ENCODE data around the gene SIX5.
A peak's percentile ranks its signal among the peaks of the same experiment; 100 is the strongest.
"Not testable (repeated sequence)": the region's sequence is repeated elsewhere in the genome, so short reads cannot be mapped to it uniquely, and the experiment has no call there.

The SIX5 gene

GRCh38 chr19:45739498-45740439, 29.3 kb downstream of the SIX5 start:
- DNase-seq = no peak
- Histone ChIP-seq H3K36me3 (ENCODE audit: control insufficient read depth, insufficient read depth, low read length) (no peaks in the 10 kb centered on the region), H3K27ac (ENCODE audit: insufficient read depth, low read length, poor library complexity, severe bottlenecking) (no peak overlapping the region), H3K4me1 (ENCODE audit: control insufficient read depth, insufficient read depth, low read length, poor library complexity, severe bottlenecking) (no peaks in the 10 kb centered on the region), H3K27me3 (replicated peaks; ENCODE audit: control insufficient read depth, insufficient read depth, low read length, poor library complexity, severe bottlenecking) (no peaks in the 10 kb centered on the region), H3K9me3 (ENCODE audit: control insufficient read depth, low read length) (no peaks in the 10 kb centered on the region), H3K4me3 (ENCODE audit: insufficient read depth, low read depth, low read length, poor library complexity, severe bottlenecking) (no peak overlapping the region)

DNA sequence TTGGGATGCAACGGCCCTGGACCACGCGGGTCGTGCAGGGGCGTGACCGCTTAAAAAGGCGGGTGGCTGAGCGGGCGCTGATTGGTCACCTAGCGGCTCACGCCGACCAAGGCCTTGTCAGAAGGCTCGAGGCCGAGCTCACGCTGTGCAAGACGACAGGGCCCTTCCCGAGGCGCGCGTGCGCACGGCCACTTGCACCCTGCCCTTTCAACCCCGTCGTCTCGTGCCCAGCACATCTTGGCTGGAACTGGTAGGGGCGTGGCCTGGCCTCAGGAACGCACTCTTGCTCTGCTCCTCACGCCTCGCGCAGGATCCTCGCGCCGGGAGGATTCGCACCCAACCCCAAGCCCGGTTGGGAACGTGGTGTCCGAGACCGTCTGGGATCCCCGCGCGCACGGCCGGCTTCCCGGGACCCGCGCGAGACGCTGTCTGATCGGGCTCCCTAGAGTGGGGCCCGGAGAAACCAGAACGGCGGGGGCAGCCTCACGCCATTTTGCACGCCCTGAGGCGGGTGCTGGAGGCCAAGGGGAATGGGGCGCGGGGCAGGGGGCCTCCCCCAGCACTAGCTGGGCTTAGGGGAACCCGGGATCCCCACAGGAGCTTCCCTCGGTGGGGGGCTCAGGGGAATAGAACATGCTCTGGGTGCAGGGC, 35.8 kb downstream of the SIX5 start, which contains the start of gene MEIOSIN:
MEIOSIN (plus strand) TSS at position 280 of the 651 bp plus-strand sequence. CDS start 1,938 bp downstream, outside the sequence.
- Histone ChIP-seq H3K36me3 (ENCODE audit: control insufficient read depth, insufficient read depth, low read length) (no peaks in the 10 kb centered on the region), H3K27me3 (replicated peaks; ENCODE audit: control insufficient read depth, insufficient read depth, low read length, poor library complexity, severe bottlenecking) (no peaks in the 10 kb centered on the region), H3K27ac (ENCODE audit: insufficient read depth, low read length, poor library complexity, severe bottlenecking) (no peak within 1 kb of the TSS), H3K9me3 (ENCODE audit: control insufficient read depth, low read length) (no peaks in the 10 kb centered on the region), H3K4me3 (ENCODE audit: insufficient read depth, low read depth, low read length, poor library complexity, severe bottlenecking) (no peak within 1 kb of the TSS), H3K4me1 (ENCODE audit: control insufficient read depth, insufficient read depth, low read length, poor library complexity, severe bottlenecking) (peaks cover 12% of the 10 kb centered on the region)
- no peak for DNase-seq

- Histone ChIP-seq H3K4me3 (ENCODE audit: insufficient read depth, low read depth, low read length, poor library complexity, severe bottlenecking) (peak within 1 kb of the TSS; percentile 81), H3K36me3 (ENCODE audit: control insufficient read depth, insufficient read depth, low read length) (no peaks in the 10 kb centered on the region), H3K4me1 (ENCODE audit: control insufficient read depth, insufficient read depth, low read length, poor library complexity, severe bottlenecking) (peaks cover 12% of the 10 kb centered on the region), H3K27ac (ENCODE audit: insufficient read depth, low read length, poor library complexity, severe bottlenecking) (peak within 1 kb of the TSS; percentile 81), H3K9me3 (ENCODE audit: control insufficient read depth, low read length) (no peaks in the 10 kb centered on the region), H3K27me3 (replicated peaks; ENCODE audit: control insufficient read depth, insufficient read depth, low read length, poor library complexity, severe bottlenecking) (no peaks in the 10 kb centered on the region)
- DNase-seq = peak; percentile 84 to 92 (median 92)
Measured at GRCh38 chr19:45730368-45731288, 38.4 kb downstream of the SIX5 start, which contains the start of gene FBXO46. FBXO46 (minus strand) TSS chr19:45730896; CDS start chr19:45713495, 17,401 bp downstream.

GRCh38 chr19:45729800-45730290, 39.2 kb downstream of the SIX5 start:
- Histone ChIP-seq H3K9me3 (ENCODE audit: control insufficient read depth, low read length) (no peaks in the 10 kb centered on the region), H3K27ac (ENCODE audit: insufficient read depth, low read length, poor library complexity, severe bottlenecking) (peak overlapping the region; percentile 81), H3K27me3 (replicated peaks; ENCODE audit: control insufficient read depth, insufficient read depth, low read length, poor library complexity, severe bottlenecking) (no peaks in the 10 kb centered on the region), H3K4me3 (ENCODE audit: insufficient read depth, low read depth, low read length, poor library complexity, severe bottlenecking) (peak overlapping the region; percentile 81), H3K4me1 (ENCODE audit: control insufficient read depth, insufficient read depth, low read length, poor library complexity, severe bottlenecking) (peaks cover 12% of the 10 kb centered on the region), H3K36me3 (ENCODE audit: control insufficient read depth, insufficient read depth, low read length) (no peaks in the 10 kb centered on the region)
- no peak for DNase-seq

DNA sequence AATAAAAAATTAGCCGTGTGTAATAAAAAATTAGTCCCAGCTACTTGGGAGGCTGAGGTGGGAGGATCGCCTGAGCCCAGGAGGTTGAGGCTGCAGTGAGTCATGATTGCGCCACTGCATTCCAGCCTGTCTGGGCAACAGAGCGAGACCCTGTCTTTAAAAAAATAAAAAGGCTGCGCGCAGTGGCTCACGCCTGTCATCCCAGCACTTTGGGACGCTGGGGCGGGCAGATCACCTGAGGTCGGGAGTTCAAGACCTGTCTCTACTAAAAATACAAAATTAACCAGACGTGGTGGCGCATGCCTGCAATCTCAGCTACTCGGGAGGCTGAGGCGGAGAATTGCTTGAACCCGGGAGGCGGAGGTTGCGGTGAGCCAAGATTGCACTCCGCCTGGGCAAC, 40.4 kb downstream of the SIX5 start:
- not testable (repeated sequence) for H3K9me3 ChIP-seq (ENCODE audit: control insufficient read depth, low read length); H3K27me3 ChIP-seq (replicated peaks; ENCODE audit: control insufficient read depth, insufficient read depth, low read length, poor library complexity, severe bottlenecking); DNase-seq; H3K4me3 ChIP-seq (ENCODE audit: insufficient read depth, low read depth, low read length, poor library complexity, severe bottlenecking); H3K27ac ChIP-seq (ENCODE audit: insufficient read depth, low read length, poor library complexity, severe bottlenecking); H3K36me3 ChIP-seq (ENCODE audit: control insufficient read depth, insufficient read depth, low read length)
- peaks cover 12% of the 10 kb centered on the region for H3K4me1 ChIP-seq (ENCODE audit: control insufficient read depth, insufficient read depth, low read length, poor library complexity, severe bottlenecking)

DNA sequence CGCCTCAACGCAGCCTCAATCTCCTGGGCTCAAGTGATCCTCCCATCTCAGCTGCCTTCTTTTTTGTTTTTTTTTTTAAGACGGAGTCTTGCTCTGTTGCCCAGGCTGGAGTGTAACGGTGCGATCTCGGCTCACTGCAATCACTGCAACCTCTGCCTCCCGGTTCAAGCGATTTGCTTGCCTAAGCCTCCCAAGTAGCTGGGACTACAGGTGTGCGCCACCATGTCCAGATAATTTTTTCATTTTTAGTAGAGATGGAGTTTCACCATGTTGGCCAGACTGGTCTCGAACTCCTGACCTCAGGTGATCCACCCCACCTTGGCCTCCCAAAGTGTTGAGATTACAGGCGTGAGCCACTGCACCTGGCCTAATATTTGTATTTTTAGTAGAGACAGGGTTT, 49.0 kb downstream of the SIX5 start:
- not testable (repeated sequence) for H3K36me3 ChIP-seq (ENCODE audit: control insufficient read depth, insufficient read depth, low read length); H3K4me3 ChIP-seq (ENCODE audit: insufficient read depth, low read depth, low read length, poor library complexity, severe bottlenecking); H3K9me3 ChIP-seq (ENCODE audit: control insufficient read depth, low read length); DNase-seq; H3K27me3 ChIP-seq (replicated peaks; ENCODE audit: control insufficient read depth, insufficient read depth, low read length, poor library complexity, severe bottlenecking); H3K27ac ChIP-seq (ENCODE audit: insufficient read depth, low read length, poor library complexity, severe bottlenecking)
- H3K4me1 ChIP-seq (ENCODE audit: control insufficient read depth, insufficient read depth, low read length, poor library complexity, severe bottlenecking) = peaks cover 19% of the 10 kb centered on the region

DNA sequence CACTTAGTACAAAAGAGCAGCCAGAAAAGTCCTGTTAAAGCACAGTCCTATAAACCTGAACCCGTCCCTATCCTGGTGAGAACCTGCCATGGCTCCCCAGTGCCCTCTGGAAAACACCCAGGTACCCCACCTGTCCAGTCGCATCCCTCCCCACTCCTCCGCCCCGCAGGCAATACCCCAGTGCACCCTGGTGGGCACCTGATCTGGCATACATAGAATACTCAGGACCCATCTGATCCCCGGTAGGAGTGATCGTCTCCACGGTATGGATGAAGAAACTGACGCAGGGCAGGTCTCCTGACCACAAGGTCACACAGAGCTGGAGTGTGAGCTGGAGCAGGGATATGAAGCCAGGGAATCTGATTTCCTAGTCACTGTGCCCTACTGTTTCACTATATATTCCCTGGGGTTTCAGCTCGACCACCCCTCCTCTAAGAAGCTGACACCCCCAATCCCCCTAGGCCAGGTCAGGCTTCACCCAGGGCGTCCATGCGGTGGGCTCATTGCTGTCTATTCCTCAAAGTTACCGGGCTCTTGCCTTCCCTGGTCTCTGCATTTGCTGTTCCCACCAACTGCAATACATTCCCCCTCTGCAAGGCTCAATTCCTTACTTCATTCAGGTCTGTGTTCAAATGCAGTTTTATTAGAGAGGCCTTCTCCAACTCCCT, 50.9 kb downstream of the SIX5 start:
- DNase-seq = no peak
- H3K4me1 ChIP-seq (ENCODE audit: control insufficient read depth, insufficient read depth, low read length, poor library complexity, severe bottlenecking) = peaks cover 19% of the 10 kb centered on the region
- H3K4me3 ChIP-seq (ENCODE audit: insufficient read depth, low read depth, low read length, poor library complexity, severe bottlenecking) = peak overlapping the region; percentile 46
- peak overlapping the region; percentile 79 for H3K27ac ChIP-seq (ENCODE audit: insufficient read depth, low read length, poor library complexity, severe bottlenecking)
- no peaks in the 10 kb centered on the region for H3K9me3 ChIP-seq (ENCODE audit: control insufficient read depth, low read length)
- peaks cover under 1% of the 10 kb centered on the region for H3K36me3 ChIP-seq (ENCODE audit: control insufficient read depth, insufficient read depth, low read length)
- no peaks in the 10 kb centered on the region for H3K27me3 ChIP-seq (replicated peaks; ENCODE audit: control insufficient read depth, insufficient read depth, low read length, poor library complexity, severe bottlenecking)

DNA sequence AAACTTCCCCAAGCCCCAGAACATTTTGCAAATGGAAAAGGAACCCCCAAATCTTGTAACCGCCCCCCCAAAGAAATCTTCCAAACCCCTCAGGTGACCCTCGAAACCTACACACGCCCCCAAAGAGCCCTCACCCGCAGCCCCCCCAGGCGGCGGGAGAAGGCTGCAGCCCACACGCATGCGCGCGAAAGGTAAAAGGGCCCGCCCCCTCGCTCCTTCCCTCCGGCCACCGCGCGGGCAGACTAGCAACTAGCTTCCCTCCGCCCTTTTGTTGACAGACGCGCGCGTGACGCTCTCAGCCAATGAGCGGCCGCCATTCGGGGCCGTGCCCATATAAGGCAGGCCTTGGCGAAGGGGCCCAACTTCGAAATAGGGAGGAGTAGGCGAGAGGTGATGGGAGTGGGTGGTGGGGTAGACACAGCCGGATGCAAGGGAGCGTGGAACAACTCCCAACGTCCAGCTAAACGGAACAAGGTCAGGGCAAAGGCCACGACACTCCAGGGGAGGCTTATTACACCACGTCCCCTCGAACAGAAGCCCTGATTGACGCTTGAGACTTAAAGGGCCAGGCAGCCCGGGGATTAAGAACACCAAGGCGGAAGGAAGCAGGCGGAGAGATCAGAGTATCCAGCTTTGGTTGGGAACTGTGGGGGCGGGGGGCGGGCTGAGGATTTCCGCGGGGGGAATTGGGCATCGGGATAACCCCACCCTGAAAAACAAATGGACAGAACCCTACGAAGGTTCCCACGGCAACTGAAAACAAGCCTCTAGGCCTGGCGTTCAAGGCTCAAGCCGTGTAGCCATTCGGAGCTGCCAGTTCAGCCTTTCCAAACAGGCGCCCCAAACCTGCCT, 51.7 kb downstream of the SIX5 start:
- Histone ChIP-seq H3K9me3 (ENCODE audit: control insufficient read depth, low read length) (no peaks in the 10 kb centered on the region), H3K4me1 (ENCODE audit: control insufficient read depth, insufficient read depth, low read length, poor library complexity, severe bottlenecking) (peaks cover 19% of the 10 kb centered on the region), H3K27ac (ENCODE audit: insufficient read depth, low read length, poor library complexity, severe bottlenecking) (peak overlapping the region; percentile 79), H3K4me3 (ENCODE audit: insufficient read depth, low read depth, low read length, poor library complexity, severe bottlenecking) (peak overlapping the region; percentile 83), H3K36me3 (ENCODE audit: control insufficient read depth, insufficient read depth, low read length) (peaks cover 8% of the 10 kb centered on the region), H3K27me3 (replicated peaks; ENCODE audit: control insufficient read depth, insufficient read depth, low read length, poor library complexity, severe bottlenecking) (no peaks in the 10 kb centered on the region)
- DNase-seq = peak; percentile 95 to 98 (median 97)
